Upper lobe of left lung (tissue), 4 donors: Measurements from ENCODE around the gene CHMP1B.

Experiments
- CTCF ChIP-seq, 6 experiments: fragments of 450-650 bp in 4 of 6; fragments of 200-600 bp in 2 of 6; sonication (generic) in 2 of 6; IDR thresholded peaks; one replicate each; pipeline ENCODE4 v1.5.1; 2016 to 2019; ENCODE audit warnings: antibody characterized with exemption in 6 of 6
- POLR2A ChIP-seq, 4 donors: fragments of 450-650 bp; IDR thresholded peaks; one replicate each; pipeline ENCODE4 v1.5.1; 2016 to 2017; ENCODE audit warnings: antibody characterized with exemption in 4 of 4, mild to moderate bottlenecking in 2 of 4
- POLR2AphosphoS5 ChIP-seq, 2 donors: sonication (generic); formaldehyde crosslinking; IDR thresholded peaks; one replicate each; pipeline ENCODE4 v1.5.1; 2017; ENCODE audit warnings: antibody characterized with exemption in 2 of 2

- TF ChIP-seq POLR2A (IDR thresholded peaks at IDR 0.05) (no peak), CTCF (IDR thresholded peaks at IDR 0.05) (no peak), POLR2AphosphoS5 (IDR thresholded peaks at IDR 0.05) (no peak)
Observed at GRCh38 chr18:11884396-11885030, 33.3 kb downstream of the CHMP1B start.
